Measurements from ENCODE around the gene FFAR1. TPM values are rescaled to one million over a fixed set of nuclear protein-coding genes. Genes with fewer than 3 reads are reported as not detected.

FFAR1 gene
- total and polyA plus RNA-seq, 2 donors (not counting 1 experiment from before 2014, with no cell fraction given), result 3.0 to 17.9 TPM

GRCh38 chr19:35375505-35376307, 28.0 kb downstream of the FFAR1 start:
- Mint-ChIP-seq H3K4me3 (no peak overlapping the region), H3K27me3 (no peaks in the 10 kb centered on the region), H3K27ac (no peak overlapping the region), H3K9me3 (ENCODE audit: insufficient read depth) (no peaks in the 10 kb centered on the region), H3K4me1 (peaks cover 18% of the 10 kb centered on the region)
- TF ChIP-seq EZH2 (IDR thresholded peaks at IDR 0.05; ENCODE audit: borderline replicate concordance, insufficient read depth, low read depth, low read length, poor library complexity, severe bottlenecking), result no peak
- TF ChIP-seq, protein P1, sequence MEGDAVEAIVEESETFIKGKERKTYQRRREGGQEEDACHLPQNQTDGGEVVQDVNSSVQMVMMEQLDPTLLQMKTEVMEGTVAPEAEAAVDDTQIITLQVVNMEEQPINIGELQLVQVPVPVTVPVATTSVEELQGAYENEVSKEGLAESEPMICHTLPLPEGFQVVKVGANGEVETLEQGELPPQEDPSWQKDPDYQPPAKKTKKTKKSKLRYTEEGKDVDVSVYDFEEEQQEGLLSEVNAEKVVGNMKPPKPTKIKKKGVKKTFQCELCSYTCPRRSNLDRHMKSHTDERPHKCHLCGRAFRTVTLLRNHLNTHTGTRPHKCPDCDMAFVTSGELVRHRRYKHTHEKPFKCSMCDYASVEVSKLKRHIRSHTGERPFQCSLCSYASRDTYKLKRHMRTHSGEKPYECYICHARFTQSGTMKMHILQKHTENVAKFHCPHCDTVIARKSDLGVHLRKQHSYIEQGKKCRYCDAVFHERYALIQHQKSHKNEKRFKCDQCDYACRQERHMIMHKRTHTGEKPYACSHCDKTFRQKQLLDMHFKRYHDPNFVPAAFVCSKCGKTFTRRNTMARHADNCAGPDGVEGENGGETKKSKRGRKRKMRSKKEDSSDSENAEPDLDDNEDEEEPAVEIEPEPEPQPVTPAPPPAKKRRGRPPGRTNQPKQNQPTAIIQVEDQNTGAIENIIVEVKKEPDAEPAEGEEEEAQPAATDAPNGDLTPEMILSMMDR (IDR thresholded peaks at IDR 0.05), result peak; percentile 13
- Histone ChIP-seq H3K4me3 (ENCODE audit: control extremely low read depth in 1 of 5, extremely low read depth in 1 of 5, insufficient read depth in 1 of 5, low read depth in 2 of 5, low read length in 4 of 5) (no peak overlapping the region), H3K4me1 (ENCODE audit: control insufficient read depth in 2 of 2, insufficient read depth in 2 of 2, low read length in 2 of 2) (peaks cover 13 to 14% of the 10 kb centered on the region in 2 donors), H3K27me3 (replicated peaks in 1 of 4; ENCODE audit: control extremely low read depth in 1 of 4, control insufficient read depth in 3 of 4, insufficient read depth in 4 of 4, low read length in 3 of 4) (no peaks in the 10 kb centered on the region), H3K36me3 (replicated peaks in 1 of 2; ENCODE audit: control extremely low read depth in 1 of 2, control insufficient read depth in 1 of 2, extremely low read depth in 1 of 2, insufficient read depth in 2 of 2, low read length in 1 of 2) (no peaks in the 10 kb centered on the region), H3K4me2 (replicated peaks; ENCODE audit: low read depth, low read length, poor library complexity, severe bottlenecking) (no peak overlapping the region), H3K27ac (ENCODE audit: low read length in 2 of 2) (no peak overlapping the region), H2AFZ (ENCODE audit: insufficient read depth, low read depth, low read length, poor library complexity, severe bottlenecking) (no peak overlapping the region), H4K20me1 (ENCODE audit: control insufficient read depth, insufficient read depth, low read length, poor library complexity, severe bottlenecking) (no peaks in the 10 kb centered on the region), H3K79me2 (ENCODE audit: control insufficient read depth, insufficient read depth, low read length) (no peaks in the 10 kb centered on the region), H3K9me3 (ENCODE audit: control extremely low read depth in 1 of 3, control insufficient read depth in 2 of 3, insufficient read depth in 1 of 3, low read length in 2 of 3) (peaks cover 0 to 4% (median 1%) of the 10 kb centered on the region in 3 donors), H3K9ac (ENCODE audit: low read length) (no peak overlapping the region)
- DNase-seq (no peak), ATAC-seq (ENCODE audit: low read depth) (no peak)
- 95% methylated on average over 9 of the region's 12 CpGs for WGBS (ENCODE audit: insufficient coverage)
- ChIA-PET POLR2A (no interaction called here), CTCF (interaction anchor here (1.1 kb wide), 1 partner anchor 23 kb away, joined by 5 read pairs; no protein-coding TSS in a partner anchor)
- intact Hi-C loops (cut with micrococcal nuclease), result no loop called here

GRCh38 chr19:35377656-35378055, 30.0 kb downstream of the FFAR1 start:
- ChIA-PET CTCF (interaction anchor here (1.0 to 2.0 kb wide), 4 partner anchors 25 to 99 kb away, joined by 3 to 5 read pairs (median 4); no protein-coding TSS in a partner anchor), POLR2A (no interaction called here)

More at GRCh38 chr19:35377656-35378055, 30.0 kb downstream of the FFAR1 start:
- H3K9me3 Mint-ChIP-seq (ENCODE audit: insufficient read depth), result no peaks in the 10 kb centered on the region
- intact Hi-C loops (cut with micrococcal nuclease), result no loop called here
- no peak overlapping the region for H2AFZ ChIP-seq (ENCODE audit: insufficient read depth, low read depth, low read length, poor library complexity, severe bottlenecking)
- no peak for DNase-seq
- H3K27me3 ChIP-seq (replicated peaks in 1 of 4; ENCODE audit: control extremely low read depth in 1 of 4, control insufficient read depth in 3 of 4, insufficient read depth in 4 of 4, low read length in 3 of 4), result no peaks in the 10 kb centered on the region
- peaks cover 0 to 4% (median 1%) of the 10 kb centered on the region in 3 donors for H3K9me3 ChIP-seq (ENCODE audit: control extremely low read depth in 1 of 3, control insufficient read depth in 2 of 3, insufficient read depth in 1 of 3, low read length in 2 of 3)
- no peaks in the 10 kb centered on the region for H4K20me1 ChIP-seq (ENCODE audit: control insufficient read depth, insufficient read depth, low read length, poor library complexity, severe bottlenecking)
- peaks cover 18% of the 10 kb centered on the region for H3K4me1 Mint-ChIP-seq
- H3K9ac ChIP-seq (ENCODE audit: low read length), result no peak overlapping the region
- no peaks in the 10 kb centered on the region for H3K36me3 ChIP-seq (replicated peaks in 1 of 2; ENCODE audit: control extremely low read depth in 1 of 2, control insufficient read depth in 1 of 2, extremely low read depth in 1 of 2, insufficient read depth in 2 of 2, low read length in 1 of 2)
- 67% methylated on average over 1 of the region's 1 CpG for WGBS (ENCODE audit: insufficient coverage)
- no peak overlapping the region for H3K4me3 ChIP-seq (ENCODE audit: control extremely low read depth in 1 of 5, extremely low read depth in 1 of 5, insufficient read depth in 1 of 5, low read depth in 2 of 5, low read length in 4 of 5)
- no peaks in the 10 kb centered on the region for H3K79me2 ChIP-seq (ENCODE audit: control insufficient read depth, insufficient read depth, low read length)
- H3K4me3 Mint-ChIP-seq, result no peak overlapping the region
- H3K27ac Mint-ChIP-seq, result no peak overlapping the region
- H3K4me2 ChIP-seq (replicated peaks; ENCODE audit: low read depth, low read length, poor library complexity, severe bottlenecking), result no peak overlapping the region
- no peak for ATAC-seq (ENCODE audit: low read depth)
- H3K4me1 ChIP-seq (ENCODE audit: control insufficient read depth in 2 of 2, insufficient read depth in 2 of 2, low read length in 2 of 2), result peaks cover 13 to 14% of the 10 kb centered on the region in 2 donors
- TF ChIP-seq EZH2 (IDR thresholded peaks at IDR 0.05; ENCODE audit: borderline replicate concordance, insufficient read depth, low read depth, low read length, poor library complexity, severe bottlenecking), result no peak
- TF ChIP-seq, protein P1 (IDR thresholded peaks at IDR 0.05), result no peak
- no peak overlapping the region for H3K27ac ChIP-seq (ENCODE audit: low read length in 2 of 2)
- H3K27me3 Mint-ChIP-seq, result peaks cover 10% of the 10 kb centered on the region
